DMS 273 (cell line): Measurements from ENCODE around the gene RASL11B.
"Not testable (repeated sequence)": the region's sequence is repeated elsewhere in the genome, so short reads cannot be mapped to it uniquely, and the experiment has no call there.

Experiments used
- DNase-seq: peaks from one replicate; lab custom pipeline; 2025; ENCODE audit not compliant: unreplicated experiment; lab: John Stamatoyannopoulos, UW

The RASL11B gene, protein sequence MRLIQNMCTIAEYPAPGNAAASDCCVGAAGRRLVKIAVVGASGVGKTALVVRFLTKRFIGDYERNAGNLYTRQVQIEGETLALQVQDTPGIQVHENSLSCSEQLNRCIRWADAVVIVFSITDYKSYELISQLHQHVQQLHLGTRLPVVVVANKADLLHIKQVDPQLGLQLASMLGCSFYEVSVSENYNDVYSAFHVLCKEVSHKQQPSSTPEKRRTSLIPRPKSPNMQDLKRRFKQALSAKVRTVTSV

DNA sequence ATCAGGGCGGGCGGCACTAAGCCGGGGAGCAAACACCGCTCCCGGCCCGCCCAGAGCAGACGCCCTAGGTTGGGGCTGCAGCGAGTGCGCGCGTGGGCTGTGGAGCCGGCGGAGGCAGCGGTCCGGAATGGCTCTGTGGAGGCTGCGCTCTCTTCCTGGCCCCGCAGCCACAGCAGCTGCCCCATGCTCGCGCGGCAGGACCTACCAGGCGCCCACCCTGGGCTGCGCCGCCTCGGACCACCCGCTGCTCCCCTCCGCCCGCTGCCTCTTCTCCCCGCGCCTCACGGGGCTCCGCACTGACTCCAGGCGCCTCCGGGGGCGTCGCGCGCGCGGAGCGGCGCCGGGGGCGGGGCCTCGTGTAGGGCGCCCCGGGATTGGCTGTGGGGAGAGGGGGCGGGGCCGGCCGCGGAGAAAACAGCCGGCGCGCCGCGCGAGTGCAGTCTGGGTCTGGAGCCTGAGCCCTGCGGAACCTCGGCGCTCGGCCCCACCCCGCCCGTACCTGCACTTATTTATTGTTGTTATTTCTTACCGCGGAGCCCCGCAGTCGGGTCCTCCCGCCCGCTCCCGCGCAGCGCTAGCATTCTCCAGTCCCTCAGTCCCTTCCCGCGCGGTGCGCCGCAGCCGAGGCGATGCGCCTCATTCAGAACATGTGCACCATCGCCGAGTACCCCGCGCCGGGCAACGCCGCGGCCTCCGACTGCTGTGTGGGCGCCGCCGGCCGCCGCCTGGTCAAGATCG is at the start of gene RASL11B:
Gene RASL11B, plus strand, starts transcription at position 439 of the 738 bp plus-strand sequence. Its CDS starts 191 bp downstream, at position 630.
- DNase-seq = peak; percentile 92

DNA sequence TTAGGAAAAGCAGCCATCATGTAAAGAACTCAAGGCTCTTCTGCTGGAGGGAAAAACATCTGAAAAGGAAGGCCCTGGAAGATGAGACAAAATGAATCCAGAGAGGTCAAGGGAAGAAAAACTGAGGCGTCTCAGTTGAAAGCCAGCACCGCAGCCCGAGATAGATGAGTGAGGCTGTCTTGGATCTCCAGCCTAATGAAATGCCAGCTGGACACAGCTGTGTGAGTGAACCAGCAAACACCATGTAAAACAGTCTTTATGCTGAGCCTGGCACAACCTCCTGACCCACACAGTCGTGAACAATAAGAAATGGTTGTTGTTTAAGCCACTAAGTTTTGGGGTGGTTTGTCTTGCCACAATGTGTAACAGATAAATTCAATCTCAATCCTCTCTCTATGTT is 48.6 kb upstream of the RASL11B start:
- no peak for DNase-seq

DNA sequence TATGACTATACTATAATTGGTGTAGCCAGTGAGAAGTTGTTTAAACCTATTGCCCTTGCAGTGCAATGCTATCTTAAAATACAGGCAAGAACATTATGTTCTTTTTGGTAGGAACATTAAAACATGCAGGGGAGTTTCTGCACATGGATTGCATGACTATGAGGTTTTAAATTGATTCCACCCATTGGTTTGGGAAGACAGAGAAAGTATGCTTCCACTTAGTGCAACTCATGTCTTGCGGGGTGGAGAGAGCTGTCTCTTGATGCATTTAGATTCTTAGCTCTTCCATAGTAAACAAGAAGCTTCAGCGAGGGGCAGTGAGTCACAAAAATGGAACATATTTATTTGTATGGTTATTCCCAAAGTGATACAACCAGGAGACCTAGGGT is 39.5 kb upstream of the RASL11B start:
- DNase-seq = no peak

DNA sequence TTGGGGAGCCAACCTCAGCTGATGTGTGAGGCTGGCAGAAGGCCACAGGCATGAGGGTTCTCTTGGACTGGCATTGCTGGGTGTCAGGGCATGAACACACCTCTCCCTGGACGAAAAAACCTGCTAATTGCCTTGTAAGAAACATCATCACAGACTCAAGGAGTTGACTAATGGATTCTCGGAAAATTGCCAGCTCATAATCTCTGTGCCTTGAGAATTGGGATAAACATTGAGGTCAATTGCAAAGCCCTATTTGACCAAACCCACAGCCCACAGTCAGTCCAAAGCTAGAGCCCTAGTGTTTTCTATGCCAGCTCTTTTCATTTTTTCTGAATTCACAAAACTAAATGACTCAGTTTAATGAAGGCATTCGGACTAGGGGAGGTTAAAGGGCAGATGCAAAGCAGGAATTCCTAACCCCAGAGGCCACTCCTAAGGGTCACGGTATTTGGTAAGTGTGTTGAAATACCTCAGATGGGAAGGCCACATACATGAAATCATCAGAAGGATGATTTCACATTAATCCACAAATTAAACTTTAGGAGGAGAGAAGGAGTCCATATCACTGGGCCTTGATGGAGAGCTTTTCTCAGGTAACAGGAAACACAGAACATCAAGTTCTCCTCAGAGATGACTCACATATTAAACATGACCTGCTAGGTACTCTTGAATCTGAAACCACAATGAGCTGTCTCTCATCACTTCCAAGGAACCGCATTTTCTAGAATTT is 39.0 kb upstream of the RASL11B start:
- no peak for DNase-seq

DNA sequence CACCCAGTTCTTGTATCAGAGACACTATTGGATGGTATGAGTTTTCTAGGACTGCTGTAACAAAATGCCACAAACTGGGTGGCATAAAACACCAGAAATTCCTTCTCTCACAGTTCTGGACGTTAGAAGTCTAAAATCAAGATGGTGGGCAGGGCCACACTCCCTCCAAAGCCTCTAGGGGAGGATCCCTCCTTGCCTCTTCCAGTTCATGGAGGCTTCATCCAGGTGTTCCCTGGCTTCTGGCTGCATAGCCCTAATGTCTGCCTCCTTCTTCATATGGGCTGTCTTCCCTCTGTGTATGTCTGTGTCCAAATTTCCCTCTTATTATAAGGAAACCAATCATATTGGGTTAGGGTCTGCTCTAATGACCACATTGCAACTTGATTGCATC is 38.4 kb upstream of the RASL11B start:
- DNase-seq = no peak

DNA sequence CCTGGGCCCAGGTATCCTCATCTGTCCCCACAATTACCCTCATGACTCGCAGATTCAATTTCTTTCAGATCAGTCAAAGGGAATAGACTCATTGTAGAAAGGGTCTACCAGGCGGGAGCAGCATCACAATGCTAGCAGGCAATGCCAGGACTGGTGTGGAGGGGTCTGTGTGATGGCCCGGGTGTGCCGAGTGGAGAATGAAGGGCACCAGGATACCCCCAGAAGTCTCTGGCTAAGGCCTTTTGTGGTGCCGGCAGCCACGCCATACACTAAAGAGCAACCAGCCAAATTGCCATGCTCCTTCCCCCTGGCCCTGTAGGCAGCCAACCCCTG is 37.9 kb upstream of the RASL11B start:
- DNase-seq = no peak

DNA sequence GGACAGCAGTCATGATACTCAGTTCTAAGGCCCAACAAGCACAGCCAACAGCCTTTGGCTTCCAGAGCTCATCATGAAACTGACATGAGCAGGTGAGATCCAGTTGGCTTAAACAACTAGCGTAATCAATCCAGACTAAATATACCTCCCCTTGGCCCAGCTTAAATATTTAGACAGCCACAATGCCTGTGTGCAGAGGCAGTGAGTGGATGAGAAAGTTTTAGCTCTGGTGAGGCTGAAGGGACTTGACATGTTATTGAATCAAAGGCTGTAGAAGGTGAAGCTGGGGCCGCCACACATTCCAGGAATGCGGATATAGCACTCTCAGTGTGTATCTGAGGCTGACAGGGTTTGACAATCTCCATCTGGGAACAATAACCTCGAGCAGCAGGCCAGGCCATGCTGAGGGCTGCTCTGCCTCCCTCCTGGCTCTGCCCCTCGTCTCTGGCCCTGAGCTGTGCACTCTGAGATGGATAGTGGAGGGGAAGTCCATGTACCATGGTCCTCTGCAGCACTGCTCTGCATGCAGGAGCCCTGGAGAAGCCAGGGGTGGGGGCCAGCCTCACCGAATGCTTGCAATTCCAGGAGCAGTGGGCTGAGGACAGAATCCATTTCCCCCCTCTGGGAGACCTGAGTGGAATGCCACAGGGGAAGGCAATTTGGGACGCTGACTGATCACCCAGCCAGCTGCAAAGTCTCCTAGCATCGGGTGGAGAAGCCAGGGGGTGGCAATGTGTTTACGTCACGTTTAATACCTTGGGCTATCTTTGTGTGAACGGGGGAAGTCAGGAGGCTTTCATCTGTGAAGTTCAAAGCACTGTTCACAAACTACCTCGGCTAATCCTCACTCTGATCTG is 37.3 kb upstream of the RASL11B start:
- no peak for DNase-seq

DNA sequence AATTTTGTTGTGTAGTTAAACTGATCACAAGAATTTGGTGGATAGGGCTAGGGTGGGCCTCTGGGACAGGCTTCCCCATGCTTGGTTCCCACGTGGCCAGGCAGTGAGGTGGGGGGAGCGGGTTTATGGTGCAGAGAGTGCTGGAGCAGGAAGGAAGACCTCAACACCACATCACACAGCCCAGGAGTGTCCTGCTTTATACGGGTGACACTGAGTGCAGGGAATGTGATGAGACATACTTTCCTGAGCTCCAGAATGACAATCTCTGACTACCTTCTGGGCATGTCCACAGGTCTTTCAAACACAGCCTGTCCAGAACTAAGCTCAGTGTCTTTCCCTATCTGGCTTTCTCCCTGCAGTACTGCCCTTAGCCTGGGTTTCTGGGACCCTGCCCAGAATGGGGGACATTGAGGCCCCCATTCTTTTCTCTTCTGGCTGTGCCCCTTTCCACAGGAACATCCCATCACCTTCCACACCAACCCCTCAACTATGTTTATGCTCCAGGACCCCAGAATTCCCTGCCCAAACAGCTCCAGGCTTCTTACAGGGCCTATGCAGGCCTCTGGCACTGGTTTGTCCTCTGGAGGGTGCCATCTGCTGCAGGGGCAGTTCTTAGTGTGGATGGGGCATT is 36.5 kb upstream of the RASL11B start:
- DNase-seq = no peak

DNA sequence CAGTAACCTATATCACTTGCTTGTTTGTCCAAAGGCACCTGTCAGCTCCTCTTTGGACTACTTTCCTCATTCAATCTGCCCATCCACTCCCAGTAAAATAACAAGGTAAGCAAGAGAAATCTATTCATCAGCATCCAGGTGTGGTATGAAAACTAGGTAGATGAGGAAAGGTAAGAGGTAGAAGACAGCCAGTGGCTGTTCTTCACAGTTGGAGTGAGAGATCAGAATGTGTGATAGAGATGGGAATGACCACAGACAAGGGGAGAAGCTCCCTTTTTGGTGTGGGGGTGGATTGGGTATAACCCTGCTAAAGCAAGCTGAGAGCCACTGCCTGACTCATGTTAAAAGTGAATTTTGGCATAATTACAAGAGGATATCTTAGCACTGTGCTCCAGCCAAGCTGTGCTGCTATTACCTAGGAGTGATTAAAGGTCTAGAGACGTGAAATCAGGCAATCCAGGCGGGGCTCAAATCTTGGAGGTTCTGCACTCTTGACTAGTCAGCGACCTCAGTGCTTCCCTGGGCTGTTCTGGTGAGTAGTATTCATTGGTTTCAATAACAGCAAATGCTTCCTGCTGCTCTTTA is 28.1 kb upstream of the RASL11B start:
- peak; percentile 20 for DNase-seq

DNA sequence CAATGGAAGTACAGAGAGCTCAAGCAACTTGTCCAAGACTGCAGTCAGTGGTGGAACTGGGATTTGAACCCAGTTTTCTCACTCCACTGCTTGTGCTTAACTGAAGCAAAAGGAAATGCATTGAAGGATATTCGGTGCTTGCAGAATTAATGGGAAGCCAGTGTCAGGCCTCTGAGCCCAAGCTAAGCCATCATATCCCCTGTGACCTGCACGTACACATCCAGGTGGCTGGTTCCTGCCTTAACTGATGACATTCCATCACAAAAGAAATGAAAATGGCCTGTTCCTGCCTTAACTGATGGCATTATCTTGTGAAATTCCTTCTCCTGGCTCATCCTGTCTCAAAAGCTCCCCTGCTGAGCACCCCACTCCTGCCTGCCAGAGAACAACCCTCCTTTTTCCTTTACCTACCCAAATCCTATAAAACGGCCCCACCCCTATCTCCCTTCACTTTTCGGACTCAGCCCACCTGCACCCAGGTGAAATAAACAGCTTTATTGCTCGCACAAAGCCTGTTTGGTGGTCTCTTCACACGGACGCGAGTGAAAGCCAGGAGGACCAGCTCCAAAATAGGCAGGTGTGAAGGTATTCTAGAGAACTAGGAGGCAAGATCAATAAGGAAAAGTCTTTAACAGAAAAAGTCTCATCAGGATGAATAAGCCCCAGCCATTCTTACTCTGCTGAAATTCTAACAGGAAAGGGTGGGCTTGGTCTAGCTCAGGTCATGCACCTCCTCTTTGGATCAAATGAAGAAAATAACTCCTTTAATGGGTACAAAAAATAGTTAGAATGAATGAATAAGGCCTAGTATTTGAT is 27.3 kb upstream of the RASL11B start:
- not testable (repeated sequence) for DNase-seq

DNA sequence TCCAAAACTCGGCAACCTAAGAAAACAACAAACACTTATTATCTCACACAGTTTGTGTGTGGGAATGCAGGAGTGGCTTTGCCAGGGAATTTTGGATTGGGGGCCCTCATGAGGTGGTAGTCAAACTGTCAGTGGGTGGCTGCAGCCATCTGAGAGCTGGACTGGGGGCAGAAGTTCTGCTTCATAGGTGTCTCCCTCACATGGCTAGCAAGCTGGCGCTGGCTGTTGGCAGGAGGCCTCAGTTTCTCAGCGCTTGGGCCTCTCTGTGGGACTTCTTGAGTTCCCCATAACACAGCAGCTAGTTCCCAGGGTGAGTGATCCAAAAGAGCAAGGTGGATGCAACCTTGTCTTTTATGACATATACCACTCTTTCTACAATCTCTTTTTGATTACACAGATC is 26.0 kb upstream of the RASL11B start:
- DNase-seq = no peak

DNA sequence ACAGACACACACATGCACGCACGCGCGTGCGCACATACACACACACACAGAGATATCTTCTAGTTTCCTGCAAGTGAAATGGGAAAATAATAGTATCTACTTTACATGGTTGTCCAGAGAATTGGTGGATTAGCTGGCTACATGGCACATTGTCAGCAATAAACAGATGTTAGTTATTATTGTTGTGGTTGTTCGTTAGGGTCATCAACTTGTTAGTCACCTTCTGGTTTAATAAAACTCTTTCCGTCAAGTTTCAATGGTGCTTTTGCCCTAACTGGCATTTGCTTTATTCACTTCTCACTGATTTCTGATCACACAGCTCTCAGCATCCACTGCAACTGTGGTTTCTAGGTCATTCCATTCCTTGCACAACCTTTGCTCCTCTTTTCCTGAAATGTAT is 25.4 kb upstream of the RASL11B start:
- peak; percentile 34 for DNase-seq

DNA sequence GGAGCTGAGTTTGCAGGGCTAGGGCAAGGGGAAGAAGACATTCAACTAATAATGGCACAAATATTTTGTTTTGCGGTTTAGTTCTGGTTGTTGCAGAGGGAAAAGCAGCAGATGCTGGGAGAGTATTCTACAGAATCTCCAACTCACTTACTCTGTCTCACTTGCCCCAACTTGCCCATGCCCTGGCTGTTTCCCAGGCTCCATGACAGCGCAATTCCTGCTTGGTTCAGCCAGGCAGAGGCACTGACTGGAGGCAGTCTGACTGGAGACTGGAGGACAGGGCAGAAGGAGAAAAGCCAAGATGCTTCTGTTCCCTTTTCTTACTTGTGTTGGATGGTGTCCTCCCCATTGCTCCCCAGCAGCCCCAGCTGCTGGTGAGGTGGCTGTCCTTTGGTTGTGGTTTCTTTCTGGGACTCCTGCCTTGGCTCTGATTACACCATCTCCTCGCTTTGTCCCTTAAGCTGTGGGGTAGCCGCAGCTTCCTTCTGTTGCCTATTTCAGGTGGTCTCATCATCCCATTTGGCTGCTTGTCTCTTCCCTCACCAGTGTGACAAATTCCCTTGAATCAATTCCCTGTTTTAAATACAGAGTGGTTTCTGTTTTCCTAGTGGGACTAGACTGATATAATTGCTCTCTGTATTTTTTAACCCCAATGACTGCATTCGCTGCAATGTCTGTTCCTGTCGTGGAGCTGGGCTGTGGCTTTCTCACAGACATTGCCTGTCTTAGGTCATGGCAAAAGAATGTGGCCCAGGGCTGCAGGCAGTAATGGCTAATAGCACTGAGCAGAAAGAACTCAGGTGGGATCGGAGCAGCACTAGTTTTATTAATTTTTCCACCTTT is 24.2 kb upstream of the RASL11B start:
- DNase-seq = peak; percentile 90

DNA sequence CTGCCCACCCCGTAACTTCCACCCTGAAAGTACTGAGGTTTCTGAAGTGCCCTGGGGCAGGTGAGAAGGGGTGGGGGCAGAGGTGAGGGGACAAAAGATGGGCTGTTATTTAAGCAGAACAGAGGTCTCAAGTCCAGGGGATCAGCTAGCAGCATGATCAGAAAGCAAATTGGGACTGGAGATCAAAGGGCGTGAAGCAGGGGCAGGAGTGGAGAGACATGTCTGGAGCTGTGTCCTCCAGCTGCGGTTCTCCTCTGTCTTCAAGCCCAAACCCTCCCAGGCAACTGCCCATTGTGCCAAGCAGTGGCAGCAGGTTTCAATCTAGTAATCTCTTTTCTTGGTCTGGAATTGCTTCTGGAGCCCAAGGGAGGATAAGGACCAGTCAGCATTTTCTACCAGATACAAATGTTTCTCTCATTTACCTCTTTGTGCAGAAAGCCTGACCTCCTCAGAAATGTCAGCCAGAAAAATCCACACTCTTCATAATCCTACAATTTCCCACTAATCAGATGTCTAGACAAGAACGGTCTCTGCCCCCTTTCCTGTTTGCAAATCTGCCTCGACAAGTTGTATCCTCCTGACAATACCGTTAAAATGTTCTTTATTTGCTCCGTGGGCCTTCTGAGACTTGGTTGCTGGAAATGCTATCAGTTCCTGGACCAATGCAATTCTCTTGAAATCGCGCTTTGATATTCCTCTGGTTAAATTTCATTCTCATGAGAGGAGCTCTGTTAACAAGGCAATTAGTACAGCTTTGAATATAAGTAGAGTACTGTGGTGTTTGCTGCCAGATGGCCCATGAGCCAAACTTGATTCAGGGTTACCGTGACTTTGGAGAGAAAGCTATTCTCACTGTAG is 23.2 kb upstream of the RASL11B start:
- DNase-seq = peak; percentile 81

DNA sequence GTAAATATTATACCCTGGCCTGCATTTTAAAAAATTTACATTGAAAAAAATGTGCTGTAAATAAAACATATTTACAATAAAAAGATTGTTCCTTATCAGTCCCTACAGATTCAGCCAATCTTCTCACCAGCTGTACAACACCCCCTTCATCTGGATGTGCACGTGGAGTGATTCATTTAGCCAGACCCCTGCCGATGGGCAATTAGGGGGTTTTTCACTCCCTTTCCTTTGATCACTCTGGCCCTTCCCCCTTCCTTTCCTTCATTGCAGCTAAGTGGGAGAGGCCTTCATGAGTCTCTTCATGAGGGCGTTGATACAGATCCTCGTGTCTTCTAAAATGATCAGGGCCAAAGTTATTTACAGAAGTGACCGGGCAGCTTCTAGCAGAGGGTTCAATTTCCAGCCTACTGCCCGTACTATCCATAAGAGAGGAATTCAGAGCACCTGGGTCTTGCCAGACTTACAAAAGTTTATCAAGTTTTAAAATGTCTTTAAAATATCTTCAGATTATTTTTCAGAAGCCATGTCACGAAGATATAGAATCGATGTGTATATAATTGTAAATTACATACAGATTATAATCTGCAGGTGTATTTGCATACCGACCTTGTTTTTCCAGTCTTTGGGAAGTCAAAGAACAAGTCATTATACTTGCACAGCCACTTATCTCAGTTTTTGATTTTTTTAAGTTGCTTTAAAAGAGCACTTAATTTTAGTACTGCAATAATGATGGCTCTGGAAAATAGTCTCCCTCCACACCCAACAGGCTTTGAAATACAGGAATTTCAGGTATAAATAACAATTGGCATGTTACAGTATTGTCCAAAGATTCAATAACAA is 21.4 kb upstream of the RASL11B start:
- DNase-seq = peak; percentile 35

DNA sequence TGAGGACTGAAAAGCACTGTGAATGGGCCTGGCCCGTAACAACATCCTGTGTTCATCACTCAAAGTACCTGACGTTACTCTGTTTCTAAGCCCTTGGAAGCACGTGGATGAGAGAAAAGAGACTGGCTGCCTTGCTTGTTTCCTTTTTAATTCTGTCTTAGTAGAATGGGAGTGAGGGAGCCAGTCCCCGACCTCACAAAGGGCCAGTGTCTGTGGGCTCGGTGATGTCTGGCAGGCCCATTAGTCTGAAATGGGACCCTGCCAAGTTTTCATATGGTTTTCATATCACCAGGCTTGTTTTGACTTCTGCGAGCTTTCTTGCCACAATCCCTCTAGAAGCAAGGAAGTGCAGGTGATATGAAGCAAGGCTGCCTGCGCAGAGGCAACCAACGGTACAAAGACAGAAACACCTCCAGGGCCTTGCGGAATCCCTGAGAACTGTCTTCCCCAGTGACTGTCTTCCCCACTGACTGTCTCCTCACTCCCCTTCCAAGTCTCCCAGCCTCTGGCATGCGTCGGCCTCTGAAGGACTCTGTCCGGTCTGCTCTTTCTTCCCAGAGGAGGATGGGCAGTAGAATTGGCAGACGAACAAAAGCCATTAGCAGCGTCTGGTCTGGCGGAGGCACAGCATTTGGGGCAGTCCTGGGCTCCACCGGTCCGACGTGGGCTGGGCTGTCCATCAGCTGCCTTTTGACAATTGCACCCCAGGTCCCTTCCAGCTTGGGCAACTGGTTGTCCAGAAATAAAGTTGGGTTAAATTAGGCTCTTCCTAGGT is 20.2 kb upstream of the RASL11B start:
- DNase-seq = peak; percentile 41
